Urinary bladder (tissue), 4 donors: ENCODE results near the gene ANKK1. TPM values are rescaled to one million over a fixed set of nuclear protein-coding genes. Genes with fewer than 3 reads are reported as not detected.

Experiments
- DNase-seq: peaks from one replicate; pipeline ENCODE4 v3.0.0-alpha.2; 2015; ENCODE audit errors: extremely low spot score
- H3K27ac ChIP-seq: one replicate; pipeline ENCODE4 v1.5.1; 2013; ENCODE audit warnings: low read depth, mild to moderate bottlenecking, moderate library complexity
- H3K36me3 ChIP-seq: one replicate; pipeline ENCODE4 v1.6.1; 2013; ENCODE audit warnings: mild to moderate bottlenecking, moderate library complexity; ENCODE audit not compliant: insufficient read depth
- H3K4me1 ChIP-seq: one replicate; pipeline ENCODE4 v1.6.1; 2013; ENCODE audit warnings: mild to moderate bottlenecking, moderate library complexity; ENCODE audit not compliant: insufficient read depth
- H3K4me3 ChIP-seq: one replicate; pipeline ENCODE4 v1.5.1; 2013; ENCODE audit warnings: low read depth, low read length
- WGBS: extraction: QIAGEN DNeasy Blood & Tissue Kit; methylation state at CpG from one replicate; pipeline ENCODE4 v1.1.7; 2013; 5-methylcytosine and 5-hydroxymethylcytosine counted together
- polyA plus RNA-seq: library from polyadenylated mRNA; stranded (reverse); fragments of 200-250 nt; gene quantifications from one replicate; pipeline ENCODE4 v1.2.3, GENCODE V29; 2013
- small RNA-seq: library from RNA; depleted of rRNA; stranded (forward); fragments of <200 nt; gene quantifications from one replicate; pipeline ENCODE3, GENCODE V24; 2014
- total RNA-seq: library from RNA; depleted of rRNA; stranded (reverse); fragments of >200 nt; gene quantifications from one replicate; pipeline ENCODE4 v1.2.3, GENCODE V29; 2014
- donor health status: healthy with polysubstance abuse.
- donor health status: healthy.

Gene ANKK1
- total and polyA plus RNA-seq, 2 donors: 0.16 to 0.32 TPM

DNA sequence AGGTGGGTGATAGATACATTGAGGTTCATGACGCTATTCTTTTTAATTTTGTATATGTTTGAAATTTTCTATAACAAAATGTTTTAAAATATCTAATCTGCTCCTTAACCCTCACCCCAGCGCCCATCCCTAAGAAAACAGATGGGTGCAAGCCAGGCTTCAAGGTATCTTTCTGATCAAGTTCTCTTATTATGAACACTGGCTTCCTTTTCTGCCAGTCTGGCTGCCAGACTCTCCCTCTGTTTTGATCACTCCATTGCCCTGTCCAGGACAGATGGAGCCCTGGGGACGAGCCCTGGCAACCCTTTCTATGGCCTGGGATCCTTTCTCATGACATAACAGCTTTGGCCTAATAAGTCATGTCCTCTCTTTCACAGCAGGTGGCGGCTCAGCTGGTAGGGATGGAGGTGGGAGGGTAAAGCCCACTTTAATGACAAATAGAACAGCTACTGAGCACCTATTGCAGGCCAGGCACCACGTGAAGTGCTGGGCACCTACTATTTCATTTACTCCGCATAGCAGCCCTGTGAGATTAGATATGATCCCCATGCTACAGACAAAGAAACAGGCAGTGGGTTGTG, 49.2 kb downstream of the ANKK1 start:
- Histone ChIP-seq H3K4me1 (no peaks in the 10 kb centered on the region), H3K36me3 (no peaks in the 10 kb centered on the region), H3K27ac (no peak overlapping the region), H3K4me3 (no peak overlapping the region)
- WGBS: 66% methylated on average over 6 of the region's 6 CpGs
- DNase-seq: no peak

GRCh38 chr11:113440816-113441215, 53.2 kb downstream of the ANKK1 start:
- Histone ChIP-seq H3K4me1 (no peaks in the 10 kb centered on the region), H3K4me3 (no peak overlapping the region), H3K36me3 (no peaks in the 10 kb centered on the region), H3K27ac (no peak overlapping the region)
- no peak for DNase-seq
- WGBS: 92% methylated on average over 2 of the region's 2 CpGs

DNA sequence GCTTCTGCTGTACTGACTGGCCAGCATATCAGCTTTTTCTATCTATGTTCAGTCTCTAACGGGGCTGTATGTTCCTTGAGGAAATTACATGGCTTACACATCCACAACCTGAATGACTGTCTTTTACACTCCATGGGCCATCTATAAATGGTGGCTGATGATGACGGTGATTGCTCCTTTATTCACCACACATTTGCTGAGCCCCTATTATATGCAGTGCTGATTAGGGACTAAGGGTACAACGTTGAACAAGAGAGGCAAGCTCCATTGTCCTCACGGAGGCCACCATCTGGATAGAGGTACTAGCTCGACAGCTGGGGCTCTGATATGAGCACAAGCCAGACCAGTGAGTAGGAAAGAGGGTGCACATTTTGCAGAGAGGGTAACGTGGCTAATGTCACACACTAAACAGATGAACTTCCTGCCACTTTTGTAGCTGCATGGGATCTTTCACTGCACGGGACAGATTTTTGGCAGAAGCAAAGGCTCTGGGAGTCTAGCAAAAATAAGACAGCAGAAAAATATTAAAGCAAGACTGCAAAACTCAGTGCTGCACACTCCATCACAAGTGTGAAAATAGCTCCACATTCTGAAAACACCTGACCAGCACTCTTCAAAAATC, 57.0 kb downstream of the ANKK1 start:
- Histone ChIP-seq H3K36me3 (no peaks in the 10 kb centered on the region), H3K4me1 (no peaks in the 10 kb centered on the region), H3K4me3 (no peak overlapping the region), H3K27ac (no peak overlapping the region)
- WGBS: 38% methylated on average over 7 of the region's 7 CpGs
- DNase-seq: no peak

DNA sequence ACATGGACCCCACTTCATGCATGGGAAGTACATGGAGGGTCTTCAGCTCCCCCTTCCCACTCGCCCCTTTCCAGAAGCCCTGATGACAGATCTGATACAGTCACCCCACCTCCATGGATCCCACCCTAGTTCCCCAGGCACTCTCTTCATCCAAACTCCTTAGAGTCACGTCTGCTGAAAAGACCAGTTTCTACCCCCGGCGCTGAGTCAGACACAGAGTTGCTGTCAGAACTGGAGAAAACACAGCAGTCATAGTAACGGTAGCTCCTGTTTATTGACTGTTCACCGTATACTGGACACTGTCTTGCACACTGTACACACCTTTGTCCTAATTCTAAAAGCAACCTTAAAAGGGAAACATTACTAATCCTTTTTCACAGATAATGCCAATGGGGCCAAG, 58.5 kb downstream of the ANKK1 start:
- Histone ChIP-seq H3K36me3 (no peaks in the 10 kb centered on the region), H3K4me1 (no peaks in the 10 kb centered on the region), H3K27ac (no peak overlapping the region), H3K4me3 (no peak overlapping the region)
- no peak for DNase-seq
- WGBS: 53% methylated on average over 6 of the region's 6 CpGs

DNA sequence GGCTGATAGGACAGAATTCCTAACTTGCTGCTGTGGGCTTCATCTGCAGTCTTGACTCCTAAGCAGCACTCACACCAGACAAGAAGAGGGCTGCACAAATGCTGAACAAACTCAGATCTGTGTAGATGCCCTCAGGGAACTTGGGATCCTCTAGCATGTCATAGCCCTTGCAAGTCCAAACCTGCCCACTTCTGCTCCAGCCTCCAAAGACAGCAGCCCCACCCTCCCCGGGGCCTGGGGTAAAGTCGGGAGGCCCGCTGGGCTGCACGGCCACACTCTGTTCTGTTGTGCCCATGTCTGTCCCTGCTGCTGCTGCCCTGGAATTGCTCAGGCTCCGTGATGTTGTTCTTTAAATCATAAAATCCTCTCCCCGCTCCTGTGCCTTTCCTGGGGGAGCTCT, 59.4 kb downstream of the ANKK1 start:
- WGBS: 68% methylated on average over 6 of the region's 6 CpGs
- Histone ChIP-seq H3K36me3 (no peaks in the 10 kb centered on the region), H3K4me3 (no peak overlapping the region), H3K4me1 (no peaks in the 10 kb centered on the region), H3K27ac (no peak overlapping the region)
- DNase-seq: no peak

DNA sequence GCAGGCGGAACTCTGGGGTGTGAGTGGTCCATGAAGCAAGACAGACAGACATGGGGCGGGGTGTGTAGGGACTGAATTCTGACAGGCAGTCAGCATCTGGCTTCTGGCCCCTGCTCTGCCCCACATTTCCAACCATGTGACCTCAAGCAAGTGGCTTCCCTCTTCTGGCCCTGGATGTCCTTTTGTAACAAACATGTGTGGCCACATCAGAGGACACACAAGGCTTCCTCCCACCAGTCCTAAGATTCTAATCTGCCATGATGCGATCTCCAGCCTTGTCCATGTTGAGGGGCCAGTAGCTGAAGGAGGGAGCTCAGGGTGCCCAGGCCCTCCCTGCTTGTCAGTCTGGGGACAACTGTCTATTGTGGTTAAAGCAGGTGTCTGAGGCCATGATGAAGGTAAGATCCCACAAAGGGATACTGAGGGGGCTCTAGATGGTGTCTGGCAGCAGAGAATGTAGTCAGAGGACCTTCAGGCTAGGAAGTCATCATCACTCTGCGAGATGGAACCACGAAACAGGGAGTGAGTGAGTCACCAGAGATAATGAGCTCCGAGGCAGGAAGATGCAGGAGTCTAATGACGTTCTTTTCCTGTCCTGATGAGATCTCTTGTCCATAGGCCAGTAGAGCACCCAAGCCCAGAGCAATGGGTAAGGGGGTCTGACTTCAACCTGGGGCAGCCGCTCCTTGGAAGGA, 60.2 kb downstream of the ANKK1 start:
- WGBS: 67% methylated on average over 8 of the region's 8 CpGs
- Histone ChIP-seq H3K27ac (no peak overlapping the region), H3K36me3 (no peaks in the 10 kb centered on the region)

DNA sequence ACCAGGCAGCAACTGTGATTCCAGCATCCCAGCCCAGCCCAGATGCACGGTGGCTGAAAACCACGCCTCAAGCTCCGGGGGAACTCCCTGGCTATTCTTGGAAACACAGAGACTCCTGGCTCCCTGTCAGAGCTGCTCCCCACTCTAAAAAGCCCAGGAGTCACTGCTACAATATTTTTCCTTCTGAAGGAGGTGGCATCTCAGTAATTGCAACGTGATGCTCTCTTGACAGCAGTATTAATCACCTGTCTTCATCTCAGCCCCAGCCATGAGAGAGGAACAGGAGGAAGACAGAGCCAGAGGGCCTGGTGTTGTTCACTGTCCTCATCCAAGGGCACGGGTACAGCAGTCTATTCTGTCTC, 60.7 kb downstream of the ANKK1 start:
- 38% methylated on average over 5 of the region's 5 CpGs for WGBS

More for the DNA sequence above, 60.2 kb downstream of the ANKK1 start:
- no peak overlapping the region for H3K4me3 ChIP-seq
- H3K4me1 ChIP-seq: no peaks in the 10 kb centered on the region
- DNase-seq: no peak

DNA sequence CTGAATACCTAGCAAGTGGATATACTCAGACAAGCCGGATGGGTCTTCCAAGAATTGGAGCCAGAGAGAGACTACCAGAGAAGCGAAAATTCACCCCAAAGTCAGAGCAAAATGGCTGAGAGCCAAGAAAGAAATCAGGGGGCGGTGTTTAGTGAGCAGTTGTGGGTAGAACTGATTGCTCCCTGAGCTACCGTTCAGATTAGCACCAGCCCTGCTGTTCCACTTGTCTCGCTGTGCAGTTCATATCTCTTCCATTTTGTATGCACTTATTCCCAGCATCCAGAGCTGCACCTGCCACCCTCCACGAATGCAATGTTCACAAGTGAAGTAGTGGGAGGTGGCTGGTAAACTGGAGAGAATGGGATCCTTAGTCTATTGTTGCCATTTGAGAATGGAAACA, 62.2 kb downstream of the ANKK1 start:
- H3K27ac ChIP-seq: no peak overlapping the region
- no peaks in the 10 kb centered on the region for H3K36me3 ChIP-seq
- WGBS: 85% methylated on average over 6 of the region's 6 CpGs
- no peaks in the 10 kb centered on the region for H3K4me1 ChIP-seq
- no peak overlapping the region for H3K4me3 ChIP-seq
- DNase-seq: no peak

More for the DNA sequence above, 60.7 kb downstream of the ANKK1 start:
- Histone ChIP-seq H3K36me3 (no peaks in the 10 kb centered on the region), H3K4me1 (no peaks in the 10 kb centered on the region), H3K4me3 (no peak overlapping the region), H3K27ac (no peak overlapping the region)
- DNase-seq: no peak

Small RNA genes within 50 kb of the gene (small RNA-seq; reads per million reads assigned to genes)
- gene MIR4301: not detected

Other genes starting within 250 kb of the ANKK1 start
- gene TTC12, start 73.2 kb upstream of the ANKK1 start, total RNA-seq: 27.7 TPM
- 12.0 TPM for gene TTC12, start 73.2 kb upstream of the ANKK1 start, polyA plus RNA-seq
- 0.32 TPM for gene DRD2, start 87.6 kb downstream of the ANKK1 start, total RNA-seq
- gene DRD2, start 87.6 kb downstream of the ANKK1 start, polyA plus RNA-seq: 0.23 TPM